A549 (cell line): ENCODE measurements around the gene PCDHA8. TPM values are rescaled to one million over a fixed set of nuclear protein-coding genes. Genes with fewer than 3 reads are reported as not detected.
"Not testable (repeated sequence)": the region's sequence is repeated elsewhere in the genome, so short reads cannot be mapped to it uniquely, and the experiment has no call there.

Experiments
- ATAC-seq, 2 experiments: fragments of 200-7000 bp in 1 of 2; fragments of >200 bp in 1 of 2; cut with Nextera tagmentation in 1 of 2; cut with Tn5 transposase in 1 of 2; 3 replicates each; pipeline versions ENCODE4 v1.8.0 to v1.9.1; 2018 to 2020; ENCODE audit warnings: mild to moderate bottlenecking in 1 of 2, moderate library complexity in 1 of 2
- CTCF ChIA-PET: fragments of 300-600 bp; sonication (Branson Sonifier 250); formaldehyde crosslinking; extraction: SDS; loops from one replicate; lab custom pipeline; 2021; ENCODE audit warnings: antibody characterized with exemption, inconsistent platforms; lab: Yijun Ruan, JAX
- POLR2A ChIA-PET: fragments of 350-600 bp; formaldehyde crosslinking; extraction: SDS; loops from one replicate; lab custom pipeline; 2021; ENCODE audit warnings: antibody characterized with exemption, inconsistent platforms; lab: Yijun Ruan, JAX
- DNase-seq, 2 experiments: peaks; one replicate each; pipeline versions ENCODE4 v3.0.0 to v3.0.0-alpha.2; 2011 to 2016; ENCODE audit warnings: low read depth in 1 of 2, low spot score in 1 of 2
- FAIRE-seq: peaks from 2 replicates; lab custom pipeline; 2011; peaks lifted over from hg19 to GRCh38; lab: Jason Lieb, UNC
- H3K27ac ChIP-seq, 2 experiments: fragments of >200 bp; sonication (Bioruptor Twin); formaldehyde crosslinking; 3 replicates each; pipeline ENCODE4 v1.5.1; 2016 to 2017
- H3K4me1 ChIP-seq: fragments of >200 bp; sonication (Bioruptor Twin); formaldehyde crosslinking; 3 replicates; pipeline ENCODE4 v1.6.1; 2016
- H3K4me2 ChIP-seq: fragments of >200 bp; sonication (Bioruptor Twin); formaldehyde crosslinking; 3 replicates; pipeline ENCODE4 v1.6.1; 2016
- H3K4me3 ChIP-seq: fragments of >200 bp; sonication (Bioruptor Twin); formaldehyde crosslinking; 3 replicates; pipeline ENCODE4 v1.5.1; 2016
- H3K9me3 ChIP-seq: fragments of >200 bp; sonication (Bioruptor Twin); formaldehyde crosslinking; 3 replicates; pipeline ENCODE4 v1.6.1; 2016
- ATOH8 ChIP-seq: fragments of 250-450 bp; sonication (Bioruptor Pico); IDR thresholded peaks from 2 replicates; pipeline ENCODE4 v1.5.0; 2020; ENCODE audit warnings: low read depth, mild to moderate bottlenecking, moderate library complexity
- BCL3 ChIP-seq: fragments of >200 bp; sonication (Bioruptor Twin); formaldehyde crosslinking; IDR thresholded peaks from 3 replicates; pipeline ENCODE4 v1.6.1; 2016
- CTCF ChIP-seq: fragments of >200 bp; sonication (Bioruptor Twin); formaldehyde crosslinking; IDR thresholded peaks from 3 replicates; pipeline ENCODE4 v1.5.1; 2016
- FOXS1 ChIP-seq: fragments of 250-450 bp; sonication (Bioruptor Pico); IDR thresholded peaks from 2 replicates; pipeline ENCODE4 v1.5.0; 2020; ENCODE audit warnings: mild to moderate bottlenecking, moderate library complexity
- KDM1A ChIP-seq: fragments of 200-600 bp; sonication (generic); IDR thresholded peaks from 2 replicates; pipeline ENCODE4 v1.6.1; 2016; ENCODE audit warnings: low read depth, mild to moderate bottlenecking
- KDM5A ChIP-seq: fragments of 200-600 bp; sonication (generic); IDR thresholded peaks from 2 replicates; pipeline ENCODE4 v1.6.1; 2016; ENCODE audit warnings: antibody characterized with exemption, mild to moderate bottlenecking
- MAFK ChIP-seq: fragments of 450-650 bp; IDR thresholded peaks from 2 replicates; pipeline ENCODE4 v1.6.1; 2014; ENCODE audit not compliant: partially characterized antibody
- MAX ChIP-seq: IDR thresholded peaks from 2 replicates; pipeline ENCODE4 v1.6.1; 2012
- RAD21 ChIP-seq, 2 experiments: fragments of >200 bp in 1 of 2; sonication (Bioruptor Twin) in 1 of 2; formaldehyde crosslinking in 1 of 2; IDR thresholded peaks in 1 of 2; conservative IDR thresholded peaks in 1 of 2; 2 replicates in 1 of 2; 3 replicates in 1 of 2; pipeline ENCODE4 v1.6.1; 2012 to 2018; ENCODE audit warnings: inconsistent platforms in 1 of 2
- SREBF2 ChIP-seq: fragments of 450-650 bp; IDR thresholded peaks from 2 replicates; pipeline ENCODE4 v1.6.1; 2014; ENCODE audit warnings: mild to moderate bottlenecking, moderate library complexity
- ZC3H11A ChIP-seq: fragments of 450-650 bp; IDR thresholded peaks from 2 replicates; pipeline ENCODE4 v1.6.1; 2014; ENCODE audit warnings: antibody characterized with exemption, mild to moderate bottlenecking
- ZFP36 ChIP-seq: fragments of 450-650 bp; IDR thresholded peaks from 2 replicates; pipeline ENCODE4 v1.6.1; 2014; ENCODE audit warnings: borderline replicate concordance; ENCODE audit not compliant: partially characterized antibody
- WGBS: methylation state at CpG from one replicate; pipeline ENCODE4 v1.1.6; 2017; ENCODE audit errors: missing lambda C conversion rate; 5-methylcytosine and 5-hydroxymethylcytosine counted together
- polyA plus RNA-seq, 4 experiments: library from polyadenylated mRNA; depleted of rRNA in 3 of 4; stranded (reverse); fragments of >200 nt; fragmentation: RNase III in 1 of 4; extraction: RNeasy Plus Mini Kit Qiagen cat#74134 plus additional on column Dnase treatment in 1 of 4; gene quantifications; 2 replicates in 3 of 4; 3 replicates in 1 of 4; pipeline ENCODE4 v1.2.3, GENCODE V29; 2011 to 2017

PCDHA8 gene
- polyA plus RNA-seq, 2 of the 4 experiments (the other 2 are of a cell fraction), result 0.10 to 0.16 TPM

GRCh38 chr5:140800816-140801493 lies 40.0 kb upstream of the PCDHA8 start, which contains the start of gene PCDHA3:
Gene PCDHA3 (plus strand): TSS chr5:140801057.
- ChIA-PET POLR2A (no interaction called here), CTCF (interaction anchor here (0.6 to 3.1 kb wide), 10 partner anchors 14 to 268 kb away, joined by 3 to 16 read pairs (median 4); partner anchors contain the start of genes PCDHA12 and PCDHA5)
- no peak for TF ChIP-seq KDM1A
- TF ChIP-seq CTCF, result peak; percentile 61
- TF ChIP-seq MAFK, result peak; percentile 40
- peak; percentile 47; the same call in 1 of the 2 replicates for TF ChIP-seq MAX
- TF ChIP-seq SREBF2, result no peak
- TF ChIP-seq FOXS1, result no peak
- TF ChIP-seq RAD21 (conservative IDR thresholded peaks at IDR 0.05 in 1 of 2, IDR thresholded peaks at IDR 0.05 in 1 of 2), result peak; percentile 29 to 32; a peak in 3 of 5 replicates
- no peak for TF ChIP-seq ZC3H11A
- TF ChIP-seq ATOH8, result no peak
- no peak for TF ChIP-seq KDM5A
- TF ChIP-seq BCL3, result no peak
- TF ChIP-seq ZFP36, result no peak
- peak within 1 kb of the TSS; percentile 66 for H3K4me2 ChIP-seq
- no peaks in the 10 kb centered on the region for H3K4me1 ChIP-seq
- peaks cover 32% of the 10 kb centered on the region for H3K9me3 ChIP-seq
- peak; percentile 68 for FAIRE-seq
- ATAC-seq, result peak; percentile 80 to 89; a peak in 5 of 6 replicates
- H3K4me3 ChIP-seq, result peak within 1 kb of the TSS; percentile 49
- 29% methylated on average over 27 of the region's 29 CpGs for WGBS
- DNase-seq, result peak; percentile 22 to 74
- H3K27ac ChIP-seq, result peak within 1 kb of the TSS; percentile 29 to 74; a peak in 5 of 6 replicates

- POLR2A ChIA-PET, result no interaction called here
- ATAC-seq (peak; percentile 56 to 83; a peak in 3 of 6 replicates), FAIRE-seq (no peak)
Measured at GRCh38 chr5:140801494-140801841, 39.5 kb upstream of the PCDHA8 start.

GRCh38 chr5:140802381-140802780 lies 38.6 kb upstream of the PCDHA8 start:
- H3K27ac ChIP-seq, DNase-seq, FAIRE-seq, H3K4me1 ChIP-seq, H3K4me2 ChIP-seq, ATAC-seq, POLR2A ChIA-PET, H3K4me3 ChIP-seq: not testable (repeated sequence)
- WGBS, result 82% methylated on average over 45 of the region's 45 CpGs
- H3K9me3 ChIP-seq, result peaks cover 29% of the 10 kb centered on the region
- CTCF ChIA-PET, result interaction anchor here (1.0 to 3.1 kb wide), 9 partner anchors 13 to 267 kb away, joined by 3 to 16 read pairs (median 4); partner anchors contain the start of genes PCDHA12 and PCDHA5

More at GRCh38 chr5:140801494-140801841, 39.5 kb upstream of the PCDHA8 start:
- H3K4me2 ChIP-seq, result peak overlapping the region; percentile 66
- peaks cover 32% of the 10 kb centered on the region for H3K9me3 ChIP-seq
- peak; percentile 29 to 57 for DNase-seq
- peak overlapping the region; percentile 49 for H3K4me3 ChIP-seq
- H3K4me1 ChIP-seq, result no peaks in the 10 kb centered on the region
- CTCF ChIA-PET, result interaction anchor here (0.6 to 3.1 kb wide), 13 partner anchors 14 to 268 kb away, joined by 3 to 16 read pairs (median 4); partner anchors contain the start of genes PCDHA12 and PCDHA5
- peak; percentile 31; the same call in 1 of the 3 replicates for TF ChIP-seq CTCF
- no peak for TF ChIP-seq FOXS1
- WGBS, result 31% methylated on average over 16 of the region's 16 CpGs
- peak overlapping the region; percentile 29 to 74; a peak in 5 of 6 replicates for H3K27ac ChIP-seq
